ENCODE results near the gene HNRNPM.

The HNRNPM gene

GRCh38 chr19:8528500-8528899, 83.7 kb downstream of the HNRNPM start:
- TF ChIP-seq CTCF (IDR thresholded peaks at IDR 0.05; ENCODE audit: low read depth, low read length) = no peak
- DNase-seq (ENCODE audit: low read depth in 2 of 2) = peak in 1 of 2 donors; percentile 25
- no peak overlapping the region for H3K4me3 ChIP-seq (replicated peaks in 1 of 2; ENCODE audit: low read depth in 2 of 2, low read length in 2 of 2)

DNA sequence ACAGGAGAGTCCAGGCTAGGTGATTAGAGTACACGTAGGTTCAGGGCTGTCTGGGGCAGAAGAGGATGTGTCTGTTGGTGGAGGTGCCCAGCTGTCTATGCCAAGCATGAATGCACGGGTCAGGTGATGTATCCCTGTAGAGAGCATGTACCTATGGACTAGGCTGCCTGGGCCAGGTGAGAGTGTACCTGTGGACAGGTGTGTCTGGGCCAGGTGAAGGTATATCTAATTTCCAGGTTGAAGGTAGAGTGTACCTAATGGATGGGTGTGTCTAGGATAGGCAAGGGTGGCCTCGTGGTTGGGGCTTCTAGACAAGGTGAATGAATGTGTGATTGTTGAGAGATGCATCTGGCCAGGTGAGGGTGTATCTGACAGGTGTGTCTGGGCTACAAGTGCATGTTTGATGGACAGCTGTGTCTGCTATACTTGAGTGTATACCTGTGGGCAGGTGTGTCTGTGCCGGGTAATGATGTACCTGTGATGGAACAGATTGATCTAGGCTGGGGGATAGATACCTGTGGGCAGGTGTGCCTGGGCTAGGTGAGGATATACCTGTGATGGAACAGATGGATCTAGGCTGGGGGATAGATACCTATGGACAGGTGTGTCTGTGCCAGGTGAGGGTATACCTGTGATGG, 84.7 kb downstream of the HNRNPM start:
- TF ChIP-seq CTCF (IDR thresholded peaks at IDR 0.05; ENCODE audit: low read depth, low read length) = no peak
- DNase-seq (ENCODE audit: low read depth in 2 of 2) = no peak
- no peak overlapping the region for H3K4me3 ChIP-seq (replicated peaks in 1 of 2; ENCODE audit: low read depth in 2 of 2, low read length in 2 of 2)

- DNase-seq (ENCODE audit: low read depth in 2 of 2) = no peak
- no peak overlapping the region for H3K4me3 ChIP-seq (replicated peaks in 1 of 2; ENCODE audit: low read depth in 2 of 2, low read length in 2 of 2)
- no peak for TF ChIP-seq CTCF (IDR thresholded peaks at IDR 0.05; ENCODE audit: low read depth, low read length)
Measured at GRCh38 chr19:8530061-8530679, 85.4 kb downstream of the HNRNPM start.

DNA sequence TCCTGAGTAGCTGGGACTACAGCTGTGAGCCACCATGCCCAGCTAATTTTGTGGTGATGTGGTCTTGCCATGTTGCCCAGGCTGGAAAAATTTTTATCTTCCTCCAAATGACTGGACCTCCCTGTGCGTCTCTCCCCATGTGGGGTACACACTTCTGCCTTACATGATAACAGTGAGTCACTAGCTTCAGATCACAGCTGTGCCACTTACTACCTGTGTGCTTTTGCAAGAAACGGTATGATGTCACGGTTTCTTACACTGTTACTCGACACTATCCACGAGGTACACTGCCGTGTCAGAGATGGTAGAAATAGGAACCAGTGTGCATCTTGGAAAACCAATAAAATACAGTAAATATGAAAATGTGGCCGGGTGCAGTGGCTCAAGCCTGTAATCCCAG, 86.7 kb downstream of the HNRNPM start:
- TF ChIP-seq CTCF (IDR thresholded peaks at IDR 0.05; ENCODE audit: low read depth, low read length) = no peak
- no peak overlapping the region for H3K4me3 ChIP-seq (replicated peaks in 1 of 2; ENCODE audit: low read depth in 2 of 2, low read length in 2 of 2)
- DNase-seq (ENCODE audit: low read depth in 2 of 2) = no peak

DNA sequence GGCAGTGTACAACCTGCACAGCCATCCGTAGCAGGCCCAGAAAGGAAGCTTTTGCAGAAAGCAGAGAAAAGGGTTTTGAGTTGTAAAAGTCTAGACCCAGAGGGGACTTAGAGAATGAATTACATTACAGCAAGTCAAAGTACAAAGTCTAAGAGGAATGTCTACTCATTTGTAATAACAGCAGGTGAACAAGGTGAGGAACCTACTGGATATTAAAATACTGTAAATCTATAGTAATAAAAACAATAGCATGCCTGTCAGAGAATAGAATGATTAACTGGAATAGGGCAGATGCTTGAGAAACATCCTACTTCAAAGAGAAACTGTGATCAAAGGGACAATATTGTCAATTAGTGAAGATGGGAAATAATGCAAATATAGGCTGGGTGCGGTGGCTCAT, 87.5 kb downstream of the HNRNPM start:
- no peak overlapping the region for H3K4me3 ChIP-seq (replicated peaks in 1 of 2; ENCODE audit: low read depth in 2 of 2, low read length in 2 of 2)
- TF ChIP-seq CTCF (IDR thresholded peaks at IDR 0.05; ENCODE audit: low read depth, low read length) = no peak
- no peak for DNase-seq (ENCODE audit: low read depth in 2 of 2)

- H3K4me3 ChIP-seq (replicated peaks in 1 of 2; ENCODE audit: low read depth in 2 of 2, low read length in 2 of 2) = no peak overlapping the region
- TF ChIP-seq CTCF (IDR thresholded peaks at IDR 0.05; ENCODE audit: low read depth, low read length) = no peak
- DNase-seq (ENCODE audit: low read depth in 2 of 2) = no peak
Measured at GRCh38 chr19:8536282-8536681, 91.5 kb downstream of the HNRNPM start.

- no peak for DNase-seq (ENCODE audit: low read depth in 2 of 2)
- no peak for TF ChIP-seq CTCF (IDR thresholded peaks at IDR 0.05; ENCODE audit: low read depth, low read length)
- no peak overlapping the region for H3K4me3 ChIP-seq (replicated peaks in 1 of 2; ENCODE audit: low read depth in 2 of 2, low read length in 2 of 2)
Measured at GRCh38 chr19:8537099-8537498, 92.3 kb downstream of the HNRNPM start.
